GM20431 (cell line): ENCODE results near the gene TPRN.

Experiments
- in situ Hi-C: fragments of 300-500 bp; cut with MseI, MboI; formaldehyde crosslinking; loops from one replicate; pipeline ENCODE4 v1.15.0; 2020; ENCODE audit warnings: low sequenced_read_pairs; ENCODE audit not compliant: unreplicated experiment

The TPRN gene

GRCh38 chr9:137179761-137180160, 20.8 kb downstream of the TPRN start:
- in situ Hi-C loops, result no loop called here

- in situ Hi-C loops, result no loop called here
Observed at GRCh38 chr9:137178939-137179630, 21.5 kb downstream of the TPRN start.

GRCh38 chr9:137178201-137178938, 22.2 kb downstream of the TPRN start:
- in situ Hi-C loops, result no loop called here

- in situ Hi-C loops, result no loop called here
Observed at GRCh38 chr9:137176302-137177182, 24.0 kb downstream of the TPRN start.

- in situ Hi-C loops, result no loop called here
Observed at GRCh38 chr9:137175345-137175961, 25.1 kb downstream of the TPRN start.

- in situ Hi-C loops, result no loop called here
Observed at GRCh38 chr9:137174722-137175293, 25.7 kb downstream of the TPRN start.

GRCh38 chr9:137173796-137174664, 26.5 kb downstream of the TPRN start:
- in situ Hi-C loops, result no loop called here

GRCh38 chr9:137172901-137173795, 27.4 kb downstream of the TPRN start:
- in situ Hi-C loops, result no loop called here

GRCh38 chr9:137171149-137171900, 29.2 kb downstream of the TPRN start:
- in situ Hi-C loops, result no loop called here

- in situ Hi-C loops, result no loop called here
Observed at GRCh38 chr9:137170486-137171148, 29.9 kb downstream of the TPRN start.

GRCh38 chr9:137169896-137170358, 30.6 kb downstream of the TPRN start, which contains the start of gene LRRC26:
Gene LRRC26 (minus strand): TSS chr9:137170051. CDS start chr9:137169943, 108 bp downstream.
- in situ Hi-C loops, result no loop called here

GRCh38 chr9:137168904-137169856, 31.4 kb downstream of the TPRN start:
- in situ Hi-C loops, result no loop called here

- in situ Hi-C loops, result no loop called here
Observed at GRCh38 chr9:137168573-137168903, 32.0 kb downstream of the TPRN start.

- in situ Hi-C loops, result no loop called here
Observed at GRCh38 chr9:137167747-137168572, 32.6 kb downstream of the TPRN start.

GRCh38 chr9:137167277-137167746, 33.2 kb downstream of the TPRN start:
- in situ Hi-C loops, result no loop called here
